ENCODE data around the gene NRSN2.

The NRSN2 gene, protein sequence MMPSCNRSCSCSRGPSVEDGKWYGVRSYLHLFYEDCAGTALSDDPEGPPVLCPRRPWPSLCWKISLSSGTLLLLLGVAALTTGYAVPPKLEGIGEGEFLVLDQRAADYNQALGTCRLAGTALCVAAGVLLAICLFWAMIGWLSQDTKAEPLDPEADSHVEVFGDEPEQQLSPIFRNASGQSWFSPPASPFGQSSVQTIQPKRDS

DNA sequence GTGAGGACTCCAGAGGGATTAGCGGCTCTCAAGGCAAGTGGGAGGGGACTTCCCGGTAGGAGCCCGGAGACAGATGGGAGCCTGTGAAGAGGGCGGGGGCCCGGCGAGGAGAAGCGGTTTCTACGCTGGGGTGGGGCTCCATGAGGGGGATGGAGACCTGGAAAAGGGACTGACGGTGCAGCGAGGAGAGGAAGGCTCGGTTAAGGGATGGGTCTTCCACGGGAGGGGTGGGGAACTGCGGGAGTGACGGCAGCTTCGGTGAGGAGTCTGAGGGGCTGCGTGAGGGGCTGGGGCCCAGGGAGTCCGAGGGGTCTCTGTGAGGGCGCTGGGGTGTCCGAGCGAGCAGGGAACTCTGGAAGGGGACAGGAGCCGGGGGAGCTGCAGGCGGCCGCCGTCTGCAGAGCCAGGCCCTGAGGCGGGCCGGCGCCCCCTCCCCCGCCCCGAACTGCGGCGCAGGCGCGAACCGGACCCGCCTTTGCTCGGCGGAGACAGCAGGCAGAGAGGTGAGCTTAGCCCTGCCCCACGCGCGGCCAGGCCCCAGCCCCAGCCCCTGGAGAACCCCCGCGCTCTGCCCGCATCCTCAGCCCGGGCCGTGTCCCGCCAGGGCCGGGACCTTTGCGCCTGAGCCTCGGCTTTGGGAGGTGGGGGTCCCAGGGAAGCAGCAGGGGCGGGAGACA is at the start of gene NRSN2:
TSS of gene NRSN2 (plus strand) at position 472 of the 677 bp plus-strand sequence. CDS start 2,533 bp downstream, outside the sequence.
- H2AFZ ChIP-seq (ENCODE audit: low read depth): peak within 1 kb of the TSS; percentile 90
- H3K79me2 ChIP-seq (ENCODE audit: insufficient read depth, low read depth): no peaks in the 10 kb centered on the region
- TF ChIP-seq, protein P1, sequence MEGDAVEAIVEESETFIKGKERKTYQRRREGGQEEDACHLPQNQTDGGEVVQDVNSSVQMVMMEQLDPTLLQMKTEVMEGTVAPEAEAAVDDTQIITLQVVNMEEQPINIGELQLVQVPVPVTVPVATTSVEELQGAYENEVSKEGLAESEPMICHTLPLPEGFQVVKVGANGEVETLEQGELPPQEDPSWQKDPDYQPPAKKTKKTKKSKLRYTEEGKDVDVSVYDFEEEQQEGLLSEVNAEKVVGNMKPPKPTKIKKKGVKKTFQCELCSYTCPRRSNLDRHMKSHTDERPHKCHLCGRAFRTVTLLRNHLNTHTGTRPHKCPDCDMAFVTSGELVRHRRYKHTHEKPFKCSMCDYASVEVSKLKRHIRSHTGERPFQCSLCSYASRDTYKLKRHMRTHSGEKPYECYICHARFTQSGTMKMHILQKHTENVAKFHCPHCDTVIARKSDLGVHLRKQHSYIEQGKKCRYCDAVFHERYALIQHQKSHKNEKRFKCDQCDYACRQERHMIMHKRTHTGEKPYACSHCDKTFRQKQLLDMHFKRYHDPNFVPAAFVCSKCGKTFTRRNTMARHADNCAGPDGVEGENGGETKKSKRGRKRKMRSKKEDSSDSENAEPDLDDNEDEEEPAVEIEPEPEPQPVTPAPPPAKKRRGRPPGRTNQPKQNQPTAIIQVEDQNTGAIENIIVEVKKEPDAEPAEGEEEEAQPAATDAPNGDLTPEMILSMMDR (conservative IDR thresholded peaks at IDR 0.05; ENCODE audit: low read depth, low read length): no peak
- peaks cover 9% of the 10 kb centered on the region for H3K4me1 ChIP-seq (ENCODE audit: low read depth, poor library complexity, severe bottlenecking)
- H3K27ac ChIP-seq: peak within 1 kb of the TSS; percentile 68
- H3K9ac ChIP-seq: peak within 1 kb of the TSS; percentile 85
- H3K4me3 ChIP-seq (IDR thresholded peaks at IDR 0.05; ENCODE audit: insufficient read depth, low read depth, low read length): no peak within 1 kb of the TSS
- peak within 1 kb of the TSS; percentile 70 for H3K4me2 ChIP-seq
- H3K27me3 ChIP-seq (ENCODE audit: insufficient read depth, low read depth): no peaks in the 10 kb centered on the region
- no peaks in the 10 kb centered on the region for H4K20me1 ChIP-seq (ENCODE audit: insufficient read depth)
- no peaks in the 10 kb centered on the region for H3K36me3 ChIP-seq (ENCODE audit: insufficient read depth)

DNA sequence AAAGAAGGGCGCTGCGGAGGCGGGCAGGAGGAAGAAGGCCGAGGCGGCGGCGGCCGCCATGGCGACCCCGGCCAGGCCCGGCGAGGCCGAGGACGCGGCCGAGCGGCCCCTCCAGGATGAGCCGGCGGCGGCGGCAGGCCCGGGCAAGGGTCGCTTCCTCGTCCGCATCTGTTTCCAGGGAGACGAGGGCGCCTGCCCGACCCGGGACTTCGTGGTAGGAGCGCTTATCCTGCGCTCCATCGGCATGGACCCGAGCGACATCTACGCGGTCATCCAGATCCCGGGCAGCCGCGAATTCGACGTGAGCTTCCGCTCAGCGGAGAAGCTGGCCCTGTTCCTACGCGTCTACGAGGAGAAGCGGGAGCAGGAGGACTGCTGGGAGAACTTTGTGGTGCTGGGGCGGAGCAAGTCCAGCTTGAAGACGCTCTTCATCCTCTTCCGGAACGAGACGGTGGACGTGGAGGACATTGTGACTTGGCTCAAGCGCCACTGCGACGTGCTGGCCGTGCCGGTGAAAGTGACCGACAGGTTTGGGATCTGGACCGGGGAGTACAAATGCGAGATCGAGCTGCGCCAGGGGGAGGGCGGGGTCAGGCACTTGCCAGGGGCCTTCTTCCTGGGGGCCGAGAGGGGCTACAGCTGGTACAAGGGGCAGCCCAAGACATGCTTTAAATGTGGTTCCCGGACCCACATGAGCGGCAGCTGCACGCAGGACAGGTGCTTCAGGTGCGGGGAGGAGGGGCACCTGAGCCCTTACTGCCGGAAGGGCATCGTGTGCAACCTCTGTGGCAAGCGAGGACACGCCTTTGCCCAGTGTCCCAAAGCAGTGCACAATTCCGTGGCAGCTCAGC is 48.8 kb upstream of the NRSN2 start:
- Histone ChIP-seq H3K27ac (peak overlapping the region; percentile 93), H4K20me1 (ENCODE audit: insufficient read depth) (0 out of 2 replicates have a peak, but pooled peaks cover 8% of the 10 kb centered on the region)

DNA sequence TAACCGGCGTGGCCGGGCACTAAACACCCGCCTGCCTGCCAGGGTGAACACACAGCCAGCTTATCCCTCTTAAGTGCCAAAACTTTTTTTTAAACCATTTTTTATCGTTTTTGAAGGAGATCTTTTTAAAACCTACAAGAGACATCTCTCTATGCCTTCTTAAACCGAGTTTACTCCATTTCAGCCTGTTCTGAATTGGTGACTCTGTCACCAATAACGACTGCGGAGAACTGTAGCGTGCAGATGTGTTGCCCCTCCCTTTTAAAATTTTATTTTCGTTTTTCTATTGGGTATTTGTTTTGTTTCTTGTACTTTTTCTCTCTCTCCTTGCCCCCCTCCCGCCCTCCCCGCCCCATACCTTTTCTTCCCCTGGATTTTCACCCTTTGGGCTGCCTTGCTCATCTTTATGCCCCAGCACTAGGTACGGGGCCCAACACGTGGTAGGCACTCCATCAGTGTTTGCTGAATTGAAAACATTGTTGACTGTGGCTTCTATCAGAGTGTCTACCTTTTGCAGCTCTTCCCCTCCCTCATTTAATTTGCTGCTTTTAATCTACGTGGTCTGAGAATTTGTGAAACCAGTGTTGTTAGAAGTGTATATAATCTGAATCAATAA is 48.0 kb upstream of the NRSN2 start:
- Histone ChIP-seq H3K4me3 (IDR thresholded peaks at IDR 0.05; ENCODE audit: insufficient read depth, low read depth, low read length) (no peak overlapping the region), H4K20me1 (ENCODE audit: insufficient read depth) (0 out of 2 replicates have a peak, but pooled peaks cover 8% of the 10 kb centered on the region), H3K4me1 (ENCODE audit: low read depth, poor library complexity, severe bottlenecking) (peaks cover 24% of the 10 kb centered on the region), H3K79me2 (ENCODE audit: insufficient read depth, low read depth) (peaks cover 36% of the 10 kb centered on the region), H3K36me3 (ENCODE audit: insufficient read depth) (no peaks in the 10 kb centered on the region), H2AFZ (ENCODE audit: low read depth) (no peak overlapping the region), H3K4me2 (peak overlapping the region; percentile 91), H3K27ac (peak overlapping the region; percentile 93; the same call in 1 of the 2 replicates), H3K27me3 (ENCODE audit: insufficient read depth, low read depth) (no peaks in the 10 kb centered on the region), H3K9ac (peak overlapping the region; percentile 97; the same call in 1 of the 2 replicates)
- TF ChIP-seq, protein P1 (conservative IDR thresholded peaks at IDR 0.05; ENCODE audit: low read depth, low read length): no peak

More for the DNA sequence above, 48.8 kb upstream of the NRSN2 start:
- no peaks in the 10 kb centered on the region for H3K36me3 ChIP-seq (ENCODE audit: insufficient read depth)
- no peaks in the 10 kb centered on the region for H3K27me3 ChIP-seq (ENCODE audit: insufficient read depth, low read depth)
- TF ChIP-seq, protein P1 (conservative IDR thresholded peaks at IDR 0.05; ENCODE audit: low read depth, low read length): no peak
- peak overlapping the region; percentile 91 for H3K4me2 ChIP-seq
- peak overlapping the region; percentile 69 for H2AFZ ChIP-seq (ENCODE audit: low read depth)
- H3K4me1 ChIP-seq (ENCODE audit: low read depth, poor library complexity, severe bottlenecking): peaks cover 24% of the 10 kb centered on the region
- no peak overlapping the region for H3K4me3 ChIP-seq (IDR thresholded peaks at IDR 0.05; ENCODE audit: insufficient read depth, low read depth, low read length)
- H3K79me2 ChIP-seq (ENCODE audit: insufficient read depth, low read depth): peaks cover 36% of the 10 kb centered on the region
- H3K9ac ChIP-seq: peak overlapping the region; percentile 97

DNA sequence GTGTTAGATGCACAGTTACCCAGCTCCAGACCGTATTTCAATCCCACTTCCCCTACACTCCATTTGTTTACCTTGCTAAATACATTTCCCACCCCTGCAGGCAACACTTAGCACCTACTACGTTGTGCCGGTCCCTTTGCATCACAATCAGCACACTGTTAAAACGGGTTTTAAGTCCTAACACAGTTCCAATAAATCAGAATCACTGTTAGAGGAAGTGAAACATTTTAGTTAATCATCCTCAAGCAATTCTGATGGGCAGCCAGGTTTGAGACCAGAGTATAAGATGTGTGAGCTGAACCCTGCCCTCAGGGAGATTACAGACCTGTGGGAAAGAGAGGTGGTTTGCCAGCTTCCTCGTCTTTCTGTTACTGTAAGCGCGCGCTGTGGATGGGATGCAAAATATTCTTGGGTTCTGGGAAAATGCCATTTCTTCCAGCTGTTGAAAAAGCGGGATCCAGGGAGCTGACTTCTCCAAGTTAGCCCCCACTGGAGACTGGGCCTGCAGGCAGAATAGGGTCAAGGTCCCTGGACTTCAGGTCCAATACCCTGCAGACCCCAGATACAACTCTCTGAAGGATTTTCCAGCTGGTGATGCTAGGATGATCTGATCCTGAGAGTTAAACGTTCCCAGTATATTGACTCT is 46.4 kb upstream of the NRSN2 start:
- Histone ChIP-seq H3K27me3 (ENCODE audit: insufficient read depth, low read depth) (no peaks in the 10 kb centered on the region), H3K9ac (no peak overlapping the region), H3K4me3 (IDR thresholded peaks at IDR 0.05; ENCODE audit: insufficient read depth, low read depth, low read length) (no peak overlapping the region), H3K4me1 (ENCODE audit: low read depth, poor library complexity, severe bottlenecking) (peaks cover 24% of the 10 kb centered on the region), H3K4me2 (peak overlapping the region; percentile 91), H2AFZ (ENCODE audit: low read depth) (no peak overlapping the region), H4K20me1 (ENCODE audit: insufficient read depth) (0 out of 2 replicates have a peak, but pooled peaks cover 8% of the 10 kb centered on the region), H3K27ac (no peak overlapping the region), H3K79me2 (ENCODE audit: insufficient read depth, low read depth) (peaks cover 36% of the 10 kb centered on the region), H3K36me3 (ENCODE audit: insufficient read depth) (no peaks in the 10 kb centered on the region)
- TF ChIP-seq, protein P1 (conservative IDR thresholded peaks at IDR 0.05; ENCODE audit: low read depth, low read length): no peak

Measured in KMS-11 (cell line).